ENCODE results near the gene RIMBP2.

RIMBP2 gene

GRCh38 chr12:130440411-130441080 is 275.6 kb downstream of the RIMBP2 start:
- DNase-seq (ENCODE audit: low spot score) = no peak

GRCh38 chr12:130439250-130439649 is 276.8 kb downstream of the RIMBP2 start:
- no peak for DNase-seq (ENCODE audit: low spot score)

GRCh38 chr12:130438711-130439110 is 277.4 kb downstream of the RIMBP2 start:
- no peak for DNase-seq (ENCODE audit: low spot score)

GRCh38 chr12:130438243-130438620 is 277.9 kb downstream of the RIMBP2 start:
- DNase-seq (ENCODE audit: low spot score) = no peak

GRCh38 chr12:130437555-130438242 is 278.4 kb downstream of the RIMBP2 start:
- no peak for DNase-seq (ENCODE audit: low spot score)

- DNase-seq (ENCODE audit: low spot score) = no peak
These were observed 279.2 kb downstream of the RIMBP2 start for GRCh38 chr12:130436741-130437501.

- no peak for DNase-seq (ENCODE audit: low spot score)
These were observed 280.3 kb downstream of the RIMBP2 start for GRCh38 chr12:130435826-130436225.

GRCh38 chr12:130435331-130435730 is 280.8 kb downstream of the RIMBP2 start:
- no peak for DNase-seq (ENCODE audit: low spot score)

- no peak for DNase-seq (ENCODE audit: low spot score)
These were observed 281.5 kb downstream of the RIMBP2 start for GRCh38 chr12:130434560-130434959.

- DNase-seq (ENCODE audit: low spot score) = no peak
These were observed 282.3 kb downstream of the RIMBP2 start for GRCh38 chr12:130433834-130434233.

- no peak for DNase-seq (ENCODE audit: low spot score)
These were observed 282.7 kb downstream of the RIMBP2 start for GRCh38 chr12:130433411-130433810.

- DNase-seq (ENCODE audit: low spot score) = no peak
These were observed 284.9 kb downstream of the RIMBP2 start for GRCh38 chr12:130431176-130431575.

GRCh38 chr12:130429656-130430505 is 286.2 kb downstream of the RIMBP2 start:
- DNase-seq (ENCODE audit: low spot score) = no peak

- no peak for DNase-seq (ENCODE audit: low spot score)
These were observed 288.0 kb downstream of the RIMBP2 start for GRCh38 chr12:130428116-130428515.

- no peak for DNase-seq (ENCODE audit: low spot score)
These were observed 288.7 kb downstream of the RIMBP2 start for GRCh38 chr12:130427381-130427887.

GRCh38 chr12:130425698-130426245 is 290.3 kb downstream of the RIMBP2 start:
- DNase-seq (ENCODE audit: low spot score) = no peak

GRCh38 chr12:130424858-130425697 is 291.0 kb downstream of the RIMBP2 start:
- DNase-seq (ENCODE audit: low spot score) = no peak

- DNase-seq (ENCODE audit: low spot score) = no peak
These were observed 291.9 kb downstream of the RIMBP2 start for GRCh38 chr12:130423991-130424857.

GRCh38 chr12:130423136-130423535 is 293.0 kb downstream of the RIMBP2 start:
- no peak for DNase-seq (ENCODE audit: low spot score)

GRCh38 chr12:130422676-130423075 is 293.4 kb downstream of the RIMBP2 start:
- no peak for DNase-seq (ENCODE audit: low spot score)

Measured in HuH-7.5 (cell line).